GM18867 (cell line): ENCODE measurements around the gene CD63.

ENCODE experiments used
- ATAC-seq: cut with Tn5 transposase; IDR thresholded peaks from one replicate; pipeline ENCODE4 v1.9.1; 2021; ENCODE audit warnings: mild to moderate bottlenecking, moderate library complexity; ENCODE audit not compliant: unreplicated experiment

CD63 gene

DNA sequence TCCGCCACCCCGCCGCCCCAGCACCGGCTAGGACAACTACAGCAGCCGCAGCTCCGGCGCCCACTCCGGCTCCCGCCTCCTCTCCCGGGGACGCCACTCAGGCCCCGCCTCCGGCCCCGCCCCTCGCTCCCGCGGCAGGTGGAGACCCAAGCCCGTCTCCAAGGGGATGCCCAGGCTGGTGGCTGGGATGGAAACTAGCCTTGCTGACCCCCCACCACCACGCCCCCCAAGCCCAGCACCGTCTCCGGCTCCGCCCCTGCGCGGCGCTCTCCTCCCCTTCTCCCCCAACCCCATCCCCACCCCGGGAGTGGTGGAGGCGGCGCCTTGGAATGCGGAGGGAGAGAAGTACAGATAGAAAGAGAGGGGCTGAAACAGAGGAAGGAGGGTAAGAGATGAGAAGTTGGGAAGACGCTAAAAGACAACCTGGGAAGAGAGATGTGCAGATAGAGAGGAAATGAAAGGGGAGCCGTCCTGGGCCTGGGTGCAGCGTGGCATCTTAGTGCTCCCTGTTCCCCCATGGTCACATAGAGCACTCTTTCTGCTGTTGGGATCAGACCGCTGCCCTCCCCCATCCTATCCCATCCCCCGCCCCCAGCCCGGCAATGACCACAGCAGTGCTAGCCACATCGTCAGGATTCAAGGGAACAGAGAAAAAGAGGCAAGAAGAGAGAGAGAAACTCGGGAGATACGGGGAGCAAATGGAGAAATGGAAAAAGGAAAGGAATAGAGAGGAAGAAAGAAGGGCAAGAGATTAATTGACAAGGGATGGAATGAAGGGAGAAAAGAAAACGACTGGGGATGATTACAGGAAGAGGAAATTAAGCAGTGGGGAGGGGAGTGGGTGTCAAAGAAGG, 20.7 kb downstream of the CD63 start, which contains the start of gene ITGA7:
Gene ITGA7 (minus strand): TSS at position 64 of the 854 bp plus-strand sequence. CDS start 222 bp downstream, outside the sequence.
- ATAC-seq: peak; percentile 59

DNA sequence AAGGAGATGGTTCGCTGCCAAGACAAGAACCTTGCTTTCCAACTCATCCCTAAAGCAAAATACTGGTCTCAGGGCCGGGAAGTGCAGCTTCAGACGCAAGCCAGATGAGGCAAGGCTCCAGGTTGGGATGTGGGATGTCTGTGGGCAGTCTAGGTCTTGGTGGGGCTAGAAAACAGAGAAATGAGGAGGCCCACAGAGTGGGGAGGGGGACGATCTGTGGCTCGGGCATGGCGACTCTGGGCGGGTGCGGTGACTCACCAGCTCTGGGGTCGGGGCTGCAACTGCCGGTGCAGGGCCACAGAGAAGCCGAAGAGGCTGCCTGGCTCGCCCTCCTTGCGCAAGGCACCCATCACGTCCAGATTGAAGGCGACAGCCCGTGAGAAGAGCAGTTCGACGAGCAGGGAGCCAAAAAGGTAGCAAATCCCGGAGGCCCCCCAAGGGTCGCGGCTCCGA, 21.6 kb downstream of the CD63 start:
- ATAC-seq: no peak

GRCh38 chr12:55706568-55707218, 22.1 kb downstream of the CD63 start:
- no peak for ATAC-seq

DNA sequence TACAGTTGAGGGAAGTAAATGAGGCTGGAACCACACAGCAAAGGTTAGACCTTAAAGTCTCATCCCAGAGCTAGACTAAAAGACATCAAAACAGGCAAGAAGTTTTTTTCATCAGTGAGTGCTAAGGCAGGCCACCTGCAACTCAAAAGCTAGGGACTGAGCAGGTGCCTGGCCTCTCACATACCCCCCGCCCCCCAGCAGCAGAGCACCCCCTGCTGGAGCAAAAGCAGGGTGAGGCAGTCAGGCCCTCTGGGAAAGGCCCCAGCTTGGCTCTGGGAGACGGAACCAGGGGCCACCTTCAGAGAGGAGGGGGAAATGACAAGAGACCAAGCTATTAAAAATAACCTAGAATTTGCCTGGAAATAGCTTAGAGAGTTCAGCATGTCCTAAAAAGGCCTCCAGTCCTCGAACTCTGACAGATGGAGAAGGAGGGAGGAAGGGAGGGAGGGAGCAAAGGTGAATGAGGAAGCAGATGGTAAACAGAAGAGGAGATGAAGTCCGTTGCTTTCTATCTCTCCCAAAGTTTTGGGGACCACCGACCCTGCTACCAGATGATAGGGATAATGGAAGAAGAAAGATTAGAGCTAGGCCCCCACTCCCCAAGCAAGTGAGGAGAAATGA, 22.9 kb downstream of the CD63 start:
- ATAC-seq: no peak

GRCh38 chr12:55704824-55705718, 23.7 kb downstream of the CD63 start:
- ATAC-seq: no peak

GRCh38 chr12:55703901-55704761, 24.7 kb downstream of the CD63 start:
- no peak for ATAC-seq

DNA sequence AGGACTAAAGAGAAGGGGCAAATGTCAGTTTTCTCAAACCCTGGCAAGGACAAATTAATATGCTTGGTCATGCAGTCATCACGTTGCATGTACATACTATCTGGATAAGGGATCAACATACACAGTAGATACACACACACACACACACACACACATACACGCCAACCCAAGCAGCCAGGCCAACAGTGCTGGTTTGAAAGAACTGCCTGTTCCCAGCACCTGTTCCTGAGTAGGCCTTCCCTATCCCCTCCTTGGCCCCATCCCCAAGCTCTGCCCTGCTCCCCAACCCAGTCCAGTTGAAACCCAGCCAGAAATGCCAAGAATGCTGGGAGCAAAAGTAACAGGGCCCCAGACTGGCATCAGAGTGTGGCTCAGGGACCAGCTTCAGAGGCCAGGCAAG, 25.5 kb downstream of the CD63 start:
- ATAC-seq: no peak

- ATAC-seq: no peak
Observed at GRCh38 chr12:55702861-55703260, 25.9 kb downstream of the CD63 start.

DNA sequence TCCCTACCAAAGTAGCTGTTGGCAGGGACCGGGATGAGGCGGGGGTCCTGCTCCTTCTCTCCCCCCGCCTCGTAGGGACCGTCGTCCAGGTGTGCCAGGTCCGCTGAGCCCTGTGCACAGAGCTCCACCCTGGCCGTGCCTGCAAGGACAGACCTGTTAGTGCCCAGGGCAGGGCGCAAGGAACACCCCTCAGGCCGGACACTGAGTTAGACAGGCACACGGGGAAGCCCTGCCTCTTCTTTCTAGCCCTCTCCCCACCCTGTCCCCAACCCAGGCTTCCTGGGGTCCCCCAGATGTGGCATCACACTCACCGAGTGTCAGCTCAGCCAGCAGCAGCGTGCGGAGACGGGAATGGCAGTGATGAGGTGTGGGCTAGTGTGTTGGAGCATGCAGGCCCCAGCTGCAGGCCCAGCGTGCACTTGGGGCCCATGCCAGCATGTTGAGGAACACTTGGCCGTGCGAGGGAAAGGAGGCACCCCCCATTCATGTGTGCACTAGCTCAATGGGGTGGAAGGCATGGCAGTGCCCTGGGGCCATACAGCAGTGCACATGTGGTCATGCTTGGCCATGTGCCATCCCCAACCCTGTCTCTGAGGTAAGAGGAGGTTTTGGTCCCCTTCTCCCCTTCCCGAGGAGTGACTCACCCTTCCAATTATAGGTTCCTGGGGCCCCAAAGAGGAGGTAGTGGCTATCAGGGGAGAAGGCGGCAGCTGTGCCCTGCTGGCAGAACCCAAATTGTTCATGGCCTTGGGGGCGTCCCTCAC, 28.4 kb downstream of the CD63 start:
- no peak for ATAC-seq

GRCh38 chr12:55699471-55700055, 29.2 kb downstream of the CD63 start:
- ATAC-seq: no peak

- ATAC-seq: no peak
Observed at GRCh38 chr12:55698965-55699364, 29.8 kb downstream of the CD63 start.

DNA sequence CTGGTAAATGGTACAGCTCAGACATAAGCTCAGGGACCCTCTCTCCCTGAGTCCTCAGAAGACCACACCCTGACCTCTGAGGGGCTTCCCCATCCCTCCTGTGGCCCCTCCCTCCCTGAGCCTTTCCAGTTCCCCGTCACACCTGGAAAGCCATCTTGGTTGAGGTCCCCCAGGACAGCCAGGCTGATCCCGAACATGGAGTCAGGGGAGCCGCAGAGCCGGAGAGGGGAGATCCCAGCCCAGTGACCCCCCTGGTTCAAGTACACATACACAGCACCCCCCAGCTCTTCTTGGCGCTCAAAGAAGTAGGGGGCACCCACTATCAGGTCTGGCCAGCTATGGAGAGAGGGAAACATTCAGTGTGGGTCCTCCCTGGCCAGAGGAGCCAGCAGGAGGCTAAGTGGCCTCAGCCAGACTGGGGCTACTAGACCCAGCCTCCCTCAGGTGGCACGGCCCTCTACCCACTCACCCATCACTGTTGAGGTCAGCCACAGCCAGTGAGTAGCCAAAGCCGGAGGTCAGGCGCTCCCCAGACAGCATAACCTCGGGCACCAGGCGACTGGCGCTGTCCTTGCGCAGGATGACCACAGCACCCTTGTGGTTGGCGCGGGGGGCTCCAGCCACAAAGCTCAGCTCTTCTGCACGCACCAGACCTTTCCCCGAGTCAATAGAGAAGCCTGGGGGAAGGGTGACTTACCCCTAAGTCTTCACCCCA, 30.4 kb downstream of the CD63 start:
- ATAC-seq: no peak

DNA sequence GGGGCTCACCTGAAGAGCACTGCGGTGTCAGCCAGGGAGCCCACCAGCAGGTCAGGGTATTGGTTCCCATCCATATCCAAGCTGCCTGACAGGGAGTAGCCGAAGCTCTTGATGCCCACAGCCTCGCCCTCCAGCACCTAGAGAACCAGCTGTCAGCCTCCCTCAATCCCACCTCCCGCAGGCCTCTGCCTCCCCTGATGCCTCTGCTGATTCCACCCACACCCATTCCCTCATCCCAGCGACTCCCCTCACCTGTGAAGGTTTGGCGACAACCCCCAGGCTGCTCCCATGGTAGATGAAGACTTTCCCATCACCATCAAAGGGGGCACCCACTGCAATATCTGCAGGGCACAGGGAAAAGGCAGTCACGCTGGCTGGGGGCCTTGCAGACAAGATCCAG, 31.1 kb downstream of the CD63 start:
- no peak for ATAC-seq

DNA sequence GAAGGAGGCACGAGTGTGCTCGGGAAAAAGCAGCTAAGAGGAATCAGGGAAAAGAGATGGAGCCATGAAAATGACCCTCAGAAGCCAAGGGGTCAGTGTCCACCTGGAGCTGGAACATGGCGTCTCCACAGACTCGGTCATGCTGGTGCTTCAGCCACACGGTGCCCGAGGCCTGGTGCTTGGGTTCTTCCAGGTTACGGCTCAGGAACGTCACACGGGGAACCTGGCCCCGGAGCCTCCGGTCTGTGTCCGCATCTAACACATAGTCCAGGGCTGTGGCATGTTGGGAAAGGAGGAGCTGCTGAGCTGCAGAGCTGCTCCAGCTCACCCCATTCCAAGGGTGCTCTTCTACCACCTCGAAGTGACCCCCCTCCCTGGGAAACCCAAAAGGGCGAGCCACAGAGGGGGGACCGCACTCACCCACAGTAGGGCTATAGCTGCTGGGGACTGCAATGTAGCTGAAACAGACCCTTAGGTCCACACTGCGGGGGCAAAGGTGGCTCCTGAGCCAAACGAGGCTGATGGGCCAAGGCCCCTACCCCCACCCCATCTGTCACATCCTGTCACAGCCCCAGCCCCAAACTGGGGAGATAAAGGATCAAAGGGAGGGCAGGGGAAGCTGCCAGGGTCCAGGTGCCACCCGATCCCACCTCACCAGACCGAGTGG, 31.9 kb downstream of the CD63 start:
- no peak for ATAC-seq

DNA sequence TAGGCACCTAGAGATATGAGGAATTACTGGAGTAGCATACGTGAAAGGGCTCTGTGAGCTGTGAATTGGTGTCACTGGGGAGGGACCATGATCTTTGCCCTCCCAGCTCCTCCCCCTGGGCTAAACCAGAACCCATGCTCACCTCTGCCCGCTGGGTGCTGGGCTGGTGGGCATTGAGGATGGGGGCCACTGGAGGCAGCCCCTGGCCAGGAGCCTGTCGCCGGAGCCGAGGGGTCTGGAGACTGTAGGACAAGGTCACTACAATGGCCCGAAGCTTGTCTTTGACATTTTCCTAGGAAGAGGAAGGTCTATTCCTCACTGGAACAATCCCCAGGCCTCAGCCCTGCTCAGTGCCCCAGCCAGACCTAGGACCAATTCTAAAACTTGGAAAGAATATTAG, 32.7 kb downstream of the CD63 start:
- ATAC-seq: no peak

DNA sequence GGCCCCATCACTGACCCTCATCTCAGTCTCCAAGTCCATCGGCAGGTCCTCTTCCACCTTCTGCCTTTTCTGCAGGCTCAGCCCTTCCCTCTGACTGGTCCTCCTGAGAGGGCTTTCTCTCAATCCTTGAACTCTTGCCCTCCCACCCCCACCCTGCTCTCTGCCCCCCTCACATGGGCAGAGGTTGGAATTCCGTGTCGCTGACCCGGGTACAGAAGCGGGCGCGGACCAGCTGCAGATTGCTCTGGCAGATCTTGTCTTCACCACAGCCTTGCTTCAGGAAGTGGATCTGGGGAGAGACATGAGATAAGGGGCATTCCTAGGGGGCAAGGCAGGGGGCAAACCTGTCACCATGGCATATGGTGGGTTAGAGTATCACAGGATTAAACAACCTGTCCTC, 33.5 kb downstream of the CD63 start:
- ATAC-seq: no peak

DNA sequence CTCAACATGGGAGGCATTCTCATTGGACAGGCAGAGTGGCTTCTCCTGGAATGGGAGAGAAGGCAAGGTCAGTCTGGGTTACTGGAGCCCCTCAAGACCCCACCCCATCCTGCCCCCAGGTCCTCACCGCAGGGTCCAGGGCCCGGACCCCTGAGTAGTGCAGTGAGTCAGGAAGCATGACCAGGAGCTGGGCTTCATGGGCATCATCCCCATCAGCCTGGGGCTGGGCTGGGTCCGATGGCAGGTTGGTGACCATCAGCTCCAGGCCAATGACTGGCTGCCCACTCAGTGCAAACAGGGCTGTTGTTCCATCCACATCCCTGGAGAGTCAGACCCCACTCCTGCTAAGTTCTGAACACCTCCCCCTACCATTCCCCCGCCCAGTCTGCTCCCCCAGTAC, 34.2 kb downstream of the CD63 start:
- ATAC-seq: no peak

DNA sequence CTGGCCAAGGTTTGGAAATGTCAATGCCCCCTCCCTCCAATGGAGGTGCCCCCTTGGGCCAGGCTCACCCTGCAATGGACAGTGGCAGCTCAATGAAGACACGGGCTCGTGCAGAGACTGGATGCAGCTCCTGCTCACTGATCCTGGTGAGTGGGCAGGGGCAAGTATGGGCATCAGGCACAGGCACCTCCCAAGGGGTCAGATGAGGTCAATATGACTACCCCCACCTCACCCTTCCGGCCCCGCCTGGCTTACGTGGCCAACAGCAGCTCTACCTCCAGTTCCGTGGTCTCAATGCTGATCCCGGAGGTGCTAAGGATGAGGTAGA, 34.7 kb downstream of the CD63 start:
- no peak for ATAC-seq
